DMS 273 (cell line): ENCODE data around the gene LRRC46.

ENCODE experiments used
- DNase-seq: peaks from one replicate; lab custom pipeline; 2025; ENCODE audit not compliant: unreplicated experiment; lab: John Stamatoyannopoulos, UW

The LRRC46 gene

DNA sequence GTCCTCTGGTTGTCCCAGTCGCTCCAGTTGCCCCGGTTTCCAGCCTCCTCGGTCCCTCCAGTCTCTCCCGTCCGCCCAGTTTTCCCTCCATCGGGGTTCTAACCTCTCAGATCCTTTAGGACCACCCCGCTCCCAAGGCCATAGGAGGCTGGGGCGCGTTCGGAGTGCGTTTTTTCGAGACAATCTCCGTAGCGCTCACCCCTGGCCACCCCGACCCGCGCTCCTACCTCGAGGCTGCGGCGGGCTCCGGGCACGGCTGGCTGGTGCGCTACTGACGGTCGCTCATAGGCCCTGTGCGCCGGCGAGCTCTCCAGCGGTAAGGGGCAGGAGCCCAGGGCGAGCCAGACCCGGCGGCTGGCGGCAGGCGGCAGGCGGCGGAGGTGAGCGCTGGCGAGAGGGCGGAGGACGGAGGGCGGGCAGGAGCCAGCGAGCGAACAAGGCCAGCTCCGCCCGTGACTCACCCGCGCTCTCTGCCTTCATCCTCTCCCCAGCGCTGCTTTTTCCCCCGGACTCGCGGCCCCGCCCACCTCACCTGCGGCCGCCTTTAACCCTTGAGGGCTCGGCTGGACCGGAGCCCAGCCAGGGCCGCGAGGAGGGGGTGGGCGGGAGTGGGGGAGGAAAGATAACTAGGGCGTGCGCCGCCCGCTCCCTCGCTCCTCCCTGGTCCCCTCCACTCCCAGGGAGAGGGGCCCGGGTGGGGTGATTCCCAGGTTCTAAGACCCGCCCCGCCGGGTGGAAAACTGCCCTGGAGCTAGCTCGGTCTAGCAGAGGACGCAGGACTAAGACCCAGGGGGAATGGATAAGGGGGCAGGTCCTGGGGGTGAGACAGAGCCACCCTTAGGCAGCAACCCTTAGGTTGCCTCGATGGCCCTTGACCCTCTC lies 19.5 kb downstream of the LRRC46 start, which contains the start of gene SP6:
Gene SP6 (minus strand): TSS at position 472 of the 882 bp plus-strand sequence. CDS start 2,734 bp downstream, outside the sequence.
- peak; percentile 80 for DNase-seq

DNA sequence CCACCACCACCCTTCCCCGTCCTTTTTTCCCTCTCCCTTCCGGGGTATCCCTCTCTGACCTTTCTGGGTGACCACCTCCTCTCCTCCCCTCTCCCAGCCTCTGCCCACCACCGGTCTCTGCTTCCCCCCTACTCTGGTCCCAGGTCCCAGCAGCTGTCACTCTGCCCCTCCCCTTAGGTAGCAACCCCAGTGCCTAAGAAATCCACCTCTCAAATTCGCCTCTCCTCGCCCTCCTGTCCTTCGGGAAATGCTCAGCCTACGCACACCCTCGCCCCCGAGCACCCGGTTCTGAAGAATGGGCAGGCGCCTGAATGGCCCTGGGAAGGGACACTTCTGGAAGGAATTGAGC lies 20.3 kb downstream of the LRRC46 start:
- no peak for DNase-seq

DNA sequence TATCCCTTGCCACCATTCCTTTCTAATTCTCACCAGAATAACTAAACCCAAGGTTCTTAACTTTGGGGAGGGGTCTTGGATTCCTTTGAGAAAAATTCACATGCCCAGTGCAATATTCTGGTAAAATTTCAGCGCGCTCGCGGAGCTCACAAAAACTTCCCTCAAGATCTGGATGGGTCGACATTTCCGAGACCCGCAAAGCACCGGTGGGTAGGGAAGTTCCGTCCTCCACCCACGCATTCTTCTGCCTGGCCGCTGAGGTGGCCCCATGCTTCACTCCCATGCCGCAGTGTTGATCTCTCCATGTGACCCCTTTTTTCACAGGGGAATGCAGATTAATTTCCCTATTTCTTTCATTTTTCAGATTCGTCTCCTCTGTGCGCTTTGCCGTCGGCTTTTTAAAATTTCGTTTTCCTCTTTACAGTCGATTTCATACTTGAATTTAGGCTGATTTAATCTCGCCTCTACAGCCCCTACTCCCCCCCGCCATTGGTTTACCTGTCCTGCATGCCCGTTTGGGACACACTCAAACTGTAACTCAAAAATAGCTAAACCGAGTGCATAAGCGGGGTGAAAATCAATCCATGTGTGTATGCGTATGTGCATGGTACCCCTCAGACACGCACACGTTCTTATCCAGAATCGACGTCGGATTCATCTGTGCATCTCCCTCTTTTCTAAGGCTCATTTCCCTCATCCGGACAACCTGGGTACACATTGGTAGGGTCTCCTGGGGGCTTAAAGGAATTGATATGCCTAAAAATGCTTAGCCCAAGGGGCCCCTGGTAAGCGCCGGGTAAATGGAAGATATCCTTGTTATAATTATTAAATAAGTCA lies 20.9 kb downstream of the LRRC46 start:
- no peak for DNase-seq

DNA sequence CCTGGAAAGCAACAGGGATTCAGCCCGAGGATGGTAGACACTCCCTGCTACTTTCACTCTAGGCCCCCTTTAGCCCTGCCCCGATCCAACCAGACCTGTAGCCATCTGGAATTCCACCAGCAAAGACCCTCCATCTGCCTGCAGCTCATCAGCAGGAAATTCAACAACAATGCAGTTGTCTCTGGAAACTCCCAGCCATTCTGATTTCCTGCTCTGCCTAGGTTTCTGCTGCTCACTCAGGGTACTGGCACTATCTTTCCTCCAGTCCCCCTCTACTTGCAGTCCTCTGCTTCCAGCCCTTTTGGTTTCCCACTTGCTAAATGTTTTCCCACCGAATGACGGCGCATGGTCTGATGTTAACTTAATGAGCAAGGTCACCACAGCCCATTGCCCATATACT lies 22.1 kb downstream of the LRRC46 start:
- DNase-seq, result no peak

DNA sequence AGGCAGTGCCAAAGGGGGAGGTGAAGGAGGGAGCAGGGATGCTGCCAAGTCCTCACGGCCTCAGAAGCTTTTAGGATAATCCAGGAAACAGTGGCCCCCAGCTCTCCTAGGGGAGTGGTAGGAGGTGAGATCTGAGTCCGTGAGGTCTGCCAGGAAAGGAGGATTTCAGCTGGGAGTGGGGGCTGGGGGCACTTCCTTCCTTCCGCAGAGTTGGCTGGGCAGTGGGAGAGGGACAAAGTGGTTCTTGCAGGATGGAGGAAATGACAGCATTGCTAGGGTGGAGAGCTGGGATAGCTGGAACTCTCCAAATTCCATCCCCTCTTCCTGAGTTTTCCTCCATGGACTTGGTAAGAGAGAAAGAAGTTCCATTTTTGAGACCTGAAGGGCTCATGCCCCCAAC lies 24.3 kb downstream of the LRRC46 start:
- no peak for DNase-seq

DNA sequence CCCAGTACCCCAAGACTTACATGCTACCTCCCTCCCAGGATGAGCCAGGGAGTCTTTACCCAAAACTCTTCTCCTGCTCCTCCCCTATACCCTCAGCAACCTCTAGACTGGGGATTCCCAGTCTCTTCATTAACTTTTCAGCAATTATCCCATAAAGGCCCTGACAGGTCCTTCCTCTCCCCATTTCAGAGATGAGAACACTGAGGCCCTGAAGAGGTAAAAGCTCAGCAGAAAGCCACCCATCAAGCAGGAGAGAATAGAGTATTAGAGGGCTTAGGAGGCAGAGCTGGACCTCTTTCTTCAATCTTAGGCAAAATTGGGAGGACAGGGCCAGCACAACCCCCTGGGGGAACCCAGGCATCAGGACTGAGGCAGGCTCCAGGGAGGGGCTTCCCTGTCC lies 25.4 kb downstream of the LRRC46 start:
- no peak for DNase-seq

DNA sequence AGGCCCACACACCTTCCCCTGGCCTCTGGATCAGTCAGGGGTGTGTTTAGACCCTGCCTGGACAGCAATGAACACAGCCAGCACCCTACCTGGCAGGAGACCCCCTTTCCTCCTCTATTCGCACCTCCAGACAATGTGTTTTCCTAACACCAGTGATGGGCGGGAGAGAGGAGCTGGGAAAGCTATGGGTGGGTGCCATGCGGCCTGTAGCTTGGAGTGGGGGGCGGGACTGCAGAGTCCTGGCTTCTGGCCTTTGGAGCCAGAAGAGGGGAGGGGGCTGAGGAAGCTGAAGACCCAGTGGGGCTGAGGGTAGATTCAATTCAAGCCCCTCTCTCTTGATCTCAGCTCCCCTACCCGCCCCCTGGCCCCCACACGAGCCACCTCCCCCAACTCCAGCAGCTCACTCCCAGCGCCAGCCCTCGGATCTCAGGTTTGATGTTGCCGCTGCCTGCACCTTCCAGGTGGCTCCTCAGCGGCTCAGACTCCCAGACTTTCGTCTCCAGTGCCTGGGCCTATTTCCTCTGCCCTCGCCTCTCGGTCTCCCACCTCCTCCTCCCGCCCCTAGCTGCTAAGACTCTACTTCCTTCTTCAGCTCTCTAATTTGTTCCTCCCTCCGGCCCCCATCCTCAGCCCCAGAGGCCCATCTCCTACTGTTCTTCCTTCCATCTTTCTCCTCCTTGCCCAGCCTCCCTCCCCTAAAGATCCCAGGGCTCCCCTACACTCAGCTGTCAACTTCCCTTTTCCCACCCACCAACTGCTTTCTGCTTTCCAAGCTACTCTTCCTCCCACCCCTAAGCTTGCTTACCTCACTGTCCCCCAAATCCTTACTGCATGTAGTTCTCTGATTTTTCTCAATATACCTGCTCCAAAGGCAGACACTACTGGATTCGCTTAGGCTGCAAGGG lies 26.3 kb downstream of the LRRC46 start:
- no peak for DNase-seq

DNA sequence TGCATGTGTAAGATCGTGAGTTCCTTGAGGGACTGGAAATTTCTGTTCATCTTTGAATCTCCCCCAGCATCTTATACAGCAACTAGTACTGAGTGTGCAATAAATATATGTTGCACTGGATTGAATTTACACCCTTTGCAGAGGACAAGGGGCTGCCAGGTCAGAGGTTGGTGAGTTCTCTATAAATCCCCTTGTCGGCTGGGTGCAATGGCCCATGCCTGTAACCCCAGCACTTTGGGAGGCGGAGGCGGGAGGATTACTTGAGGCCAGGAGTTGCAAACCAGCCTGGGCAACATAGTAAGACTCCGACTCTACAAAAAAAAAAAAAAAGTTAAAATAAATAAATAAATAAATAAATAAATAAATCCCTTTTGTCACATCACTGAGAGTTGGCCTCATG lies 28.9 kb downstream of the LRRC46 start:
- DNase-seq, result no peak

DNA sequence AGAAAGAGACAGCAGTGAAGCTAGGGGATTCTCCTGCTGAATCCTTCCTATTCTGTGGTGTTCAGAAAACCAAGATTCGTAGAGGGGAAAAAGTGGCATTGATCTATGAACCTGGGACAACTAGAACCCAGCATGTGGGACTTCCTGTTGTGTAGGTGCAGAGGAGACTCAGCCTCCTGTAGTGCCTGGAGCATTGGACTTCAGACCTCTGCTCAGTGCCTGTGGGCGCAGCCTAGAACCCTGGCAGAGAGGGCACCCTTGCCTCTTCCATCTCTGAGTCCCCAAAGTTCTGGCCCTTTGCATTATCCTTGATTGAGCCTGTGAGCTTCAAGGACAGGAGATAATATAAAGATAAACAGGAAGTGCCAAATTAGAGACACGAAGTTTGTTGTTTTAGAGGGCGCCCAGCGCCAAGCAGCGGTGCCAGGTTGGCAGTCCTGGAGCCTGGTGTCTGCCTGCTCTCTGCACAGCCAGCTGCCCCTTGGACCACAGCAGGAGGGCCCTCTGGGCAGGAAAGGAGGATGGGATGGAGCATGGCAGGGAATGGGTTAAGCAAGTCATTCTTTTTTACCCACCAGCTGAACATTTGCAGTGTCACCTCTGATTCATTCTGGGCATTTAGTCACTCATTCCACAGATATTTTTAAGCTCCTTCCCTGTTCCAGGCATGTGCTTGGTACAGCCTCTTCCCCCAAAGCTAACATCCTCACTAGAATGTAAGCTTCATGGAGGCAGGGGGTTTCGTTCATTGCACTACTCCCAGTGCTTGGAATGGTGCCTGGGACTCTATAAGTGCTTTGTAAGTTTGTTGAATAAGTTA lies 31.4 kb downstream of the LRRC46 start:
- no peak for DNase-seq

DNA sequence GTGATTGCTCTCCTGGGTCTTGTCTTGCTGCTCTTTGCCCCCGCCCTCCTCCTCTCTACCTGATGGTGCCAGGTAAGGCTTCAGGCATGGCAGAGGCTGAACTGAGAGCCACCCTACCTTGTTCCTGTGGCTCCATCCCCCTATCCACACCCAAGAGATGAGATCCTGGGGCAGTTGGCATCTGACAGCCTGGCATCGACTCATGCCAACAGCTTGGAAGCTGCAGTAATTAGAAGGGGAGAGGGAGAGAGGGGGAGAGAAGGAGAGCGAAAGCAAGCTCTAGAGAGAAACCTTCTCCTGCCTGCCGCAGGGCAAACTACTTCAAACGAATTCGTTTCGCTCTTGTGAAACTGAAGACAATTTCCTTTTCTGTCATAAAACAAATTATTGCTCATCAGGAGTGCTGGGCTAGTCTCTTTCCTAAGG lies 33.3 kb downstream of the LRRC46 start:
- peak; percentile 51 for DNase-seq

DNA sequence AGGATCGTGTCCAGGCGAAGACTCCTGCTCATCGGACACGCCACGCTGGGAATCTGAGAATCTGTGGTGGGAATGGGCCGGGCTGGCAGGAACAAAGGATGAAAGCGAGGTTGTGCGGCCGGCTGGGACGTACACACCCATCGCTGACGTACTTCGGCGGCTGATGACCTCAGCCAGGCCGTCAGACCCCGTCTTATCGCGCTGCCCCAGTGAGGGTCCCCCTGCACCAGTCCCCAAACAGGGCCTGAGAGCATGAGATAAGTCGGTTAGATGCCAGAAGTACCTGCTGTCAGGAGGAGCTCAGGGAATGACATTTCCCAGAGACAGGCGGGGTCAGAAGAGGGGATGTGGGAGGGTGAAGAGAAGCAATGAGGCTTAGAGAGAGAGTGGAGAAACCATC lies 35.5 kb downstream of the LRRC46 start:
- no peak for DNase-seq

DNA sequence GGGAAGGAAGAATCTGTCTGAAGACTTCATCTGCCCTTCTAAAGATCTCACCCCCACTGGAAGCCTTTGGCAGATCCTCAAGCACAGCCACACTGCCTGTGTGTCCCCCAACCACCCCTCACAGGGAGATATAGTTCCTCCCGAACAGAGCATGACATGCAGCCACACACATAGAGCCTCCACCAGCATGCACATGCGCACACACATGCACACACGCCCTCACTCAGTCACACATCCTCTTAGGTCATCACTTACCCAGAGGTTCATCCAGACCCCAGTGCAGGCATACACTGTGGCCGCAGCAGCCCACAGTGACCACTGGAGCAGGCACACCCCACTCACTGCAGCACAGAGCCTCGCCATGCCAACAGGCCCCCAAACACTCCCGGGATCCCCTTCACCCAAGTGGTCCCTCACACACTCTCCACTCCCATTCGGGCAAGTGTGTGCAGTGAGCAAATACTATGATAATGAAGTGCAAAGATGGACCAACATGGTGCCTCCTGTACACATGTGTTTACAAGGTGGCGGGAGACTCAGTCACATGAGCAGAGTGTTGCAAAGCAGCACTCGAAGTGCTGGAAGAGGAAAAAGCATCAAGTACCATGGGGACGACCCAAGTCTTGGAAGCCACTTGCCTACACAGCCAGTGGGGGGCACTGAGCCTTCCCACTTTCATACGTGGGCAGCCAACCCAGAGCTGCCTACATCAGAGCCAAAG lies 36.5 kb downstream of the LRRC46 start:
- DNase-seq, result no peak

DNA sequence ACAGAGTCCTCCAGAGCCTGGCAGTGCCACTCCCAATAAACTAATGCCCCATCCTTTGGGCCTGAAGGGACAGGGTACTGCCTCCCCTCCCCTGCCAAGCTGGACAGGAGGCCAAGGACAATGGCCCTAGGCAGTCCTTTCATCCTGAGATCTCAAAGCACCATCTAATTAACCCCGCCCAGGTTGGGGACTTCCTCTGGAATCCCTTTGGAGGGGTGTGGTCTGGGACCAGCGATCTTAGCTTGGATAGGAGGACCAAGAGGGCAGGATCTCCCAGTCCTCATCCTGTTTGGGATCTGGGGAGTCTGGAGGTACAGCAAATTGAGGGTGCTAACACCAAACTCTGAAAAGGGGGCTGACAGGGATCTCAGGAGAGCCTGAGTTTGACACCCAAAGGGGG lies 37.6 kb downstream of the LRRC46 start:
- DNase-seq, result no peak

DNA sequence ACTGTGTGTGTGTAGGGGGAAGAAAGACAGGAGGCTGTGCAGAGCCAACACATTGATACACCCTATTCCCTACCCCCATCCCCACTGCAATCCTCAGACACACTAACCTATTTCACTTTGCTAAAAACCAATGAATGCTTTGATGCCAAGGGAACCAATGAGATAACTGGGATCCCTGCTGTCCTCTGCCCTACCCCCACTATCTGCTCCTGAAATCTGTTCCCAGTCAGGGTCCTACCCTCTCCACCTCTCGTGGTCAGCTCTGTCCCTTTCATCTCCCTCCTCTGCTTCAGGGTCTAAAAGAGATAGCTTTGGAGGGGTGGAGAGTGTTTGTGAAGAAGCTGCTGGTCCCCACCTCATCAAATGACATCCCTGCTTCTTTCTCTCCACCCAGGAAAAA lies 38.6 kb downstream of the LRRC46 start:
- DNase-seq, result no peak

DNA sequence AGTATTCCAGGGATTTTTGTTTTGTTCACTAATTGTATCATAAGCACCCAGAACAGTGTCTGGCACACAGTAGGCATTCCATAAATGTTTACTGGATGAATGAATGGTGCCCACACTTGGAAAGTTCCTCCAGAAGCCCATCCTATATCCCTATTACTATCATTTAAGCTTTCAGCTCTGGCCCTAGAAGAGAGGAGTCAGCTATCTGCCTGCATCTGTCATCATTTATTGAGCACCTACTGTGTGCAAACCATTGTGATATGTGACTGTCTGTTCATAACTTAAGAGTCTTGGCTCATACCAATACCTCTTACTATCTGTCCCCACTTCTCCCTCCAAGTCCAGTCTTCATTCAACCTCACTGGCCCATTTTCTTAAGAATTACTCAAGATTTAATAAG lies 39.6 kb downstream of the LRRC46 start:
- no peak for DNase-seq

DNA sequence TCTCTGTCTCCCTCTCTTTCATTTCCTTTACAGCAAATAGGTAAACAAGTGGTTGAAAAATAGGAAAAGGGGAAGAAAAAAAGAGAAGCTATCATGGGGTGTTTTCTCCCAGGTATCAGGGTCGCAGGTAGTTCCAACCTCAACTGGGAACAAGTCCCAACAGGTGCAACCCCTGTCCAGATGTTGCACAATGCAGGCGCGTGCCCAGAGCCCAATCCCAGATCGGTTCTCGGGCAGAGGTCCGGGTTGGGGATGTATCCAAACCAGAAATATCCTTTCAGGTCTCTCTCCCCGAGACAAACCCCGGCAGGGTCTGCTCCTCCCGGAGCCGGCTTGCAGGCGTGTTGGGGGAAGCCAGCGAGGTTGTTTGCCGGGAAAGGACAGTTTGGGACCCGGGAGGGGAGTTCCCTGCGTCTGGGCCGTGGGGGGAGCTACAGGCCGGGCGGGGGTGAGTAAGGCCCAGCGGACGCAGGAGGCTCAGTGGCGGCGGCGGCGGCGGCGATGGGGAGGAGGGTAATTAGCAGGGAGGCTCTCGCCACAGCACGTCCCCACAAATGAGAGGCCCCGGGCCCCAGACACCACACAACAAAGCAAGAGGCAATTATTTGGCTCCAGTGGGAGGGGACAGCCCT lies 40.7 kb downstream of the LRRC46 start:
- DNase-seq, result no peak

DNA sequence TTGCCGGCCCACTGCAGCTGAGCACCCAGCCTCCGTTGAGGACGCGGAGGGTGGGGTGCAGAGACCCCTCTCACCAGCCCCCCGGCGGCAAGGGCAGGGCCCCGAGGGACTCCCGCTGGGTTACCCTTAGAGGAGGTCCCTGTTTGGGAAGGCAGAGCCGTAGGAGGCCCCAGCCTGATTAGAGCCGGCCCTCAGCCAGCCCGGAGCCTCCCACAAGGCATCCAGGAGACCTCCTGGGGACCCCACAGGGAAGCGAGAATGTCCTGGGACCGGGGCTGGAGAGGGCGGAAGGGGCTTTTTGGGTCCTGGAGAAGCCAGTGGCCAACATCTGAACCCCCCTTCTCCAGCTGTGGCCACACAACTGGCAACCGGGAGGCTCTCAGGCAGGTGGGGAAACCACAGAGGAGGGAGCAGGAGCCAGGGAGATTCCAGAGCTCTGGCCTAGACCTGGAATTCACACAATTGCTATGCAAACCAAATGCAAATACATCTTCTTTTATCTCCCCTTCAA lies 41.2 kb downstream of the LRRC46 start:
- no peak for DNase-seq

DNA sequence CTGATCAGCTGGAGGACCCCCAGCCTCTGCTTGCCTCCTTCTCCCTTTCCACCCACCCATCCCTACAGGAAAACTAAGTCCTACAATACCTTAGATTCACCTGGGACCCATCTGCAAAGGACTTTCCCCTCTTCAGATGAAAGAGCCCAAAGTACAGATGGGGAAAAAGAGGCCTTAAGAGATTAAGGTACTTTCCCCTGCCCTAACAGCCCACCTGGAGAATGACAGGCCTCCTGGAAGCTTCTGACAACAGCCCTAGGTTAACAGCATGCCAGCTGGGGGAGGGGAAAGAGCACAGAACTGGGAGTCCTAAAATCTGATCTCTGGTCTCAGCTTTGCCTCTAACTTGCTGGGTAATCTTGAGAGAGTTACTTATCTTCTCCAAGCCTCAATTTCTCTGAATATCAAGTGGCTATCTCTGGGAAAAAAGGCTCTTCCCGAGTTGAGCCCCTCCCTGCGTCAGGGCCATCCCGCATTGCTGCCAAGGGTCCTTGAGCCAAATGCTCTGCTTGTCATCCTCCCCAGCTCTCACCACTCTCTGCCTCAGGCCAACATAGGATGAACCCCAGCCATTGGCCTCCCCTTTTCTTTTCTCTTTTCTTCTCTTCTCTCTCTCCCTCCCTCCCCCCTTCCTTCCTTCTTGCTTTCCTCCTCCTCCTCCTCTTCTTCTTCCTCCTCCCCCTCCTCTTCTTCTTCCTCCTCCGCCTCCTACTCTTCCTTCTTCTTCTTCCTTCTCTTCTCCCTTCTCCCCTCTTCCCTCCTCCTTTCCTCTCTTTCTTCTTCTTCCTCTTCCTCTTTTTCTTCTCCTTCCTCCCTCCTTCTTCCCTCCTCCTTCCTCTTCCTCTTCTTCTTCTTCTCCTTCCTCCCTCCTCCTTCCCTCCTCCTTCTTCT lies 42.0 kb downstream of the LRRC46 start:
- no peak for DNase-seq
